Epithelial cell of esophagus (primary cell): ENCODE measurements around the gene HS3ST4.

ENCODE experiments used
- DNase-seq: peaks from one replicate; pipeline ENCODE4 v3.0.0; 2010; ENCODE audit warnings: low read depth
- H3K4me3 ChIP-seq: 2 replicates; pipeline ENCODE4 v1.5.1; 2011; ENCODE audit warnings: mild to moderate bottlenecking, low read length, control low read depth
- CTCF ChIP-seq: IDR thresholded peaks from 2 replicates; pipeline ENCODE4 v1.5.1; 2011; ENCODE audit warnings: low read depth, mild to moderate bottlenecking, low read length, control low read depth, inconsistent platforms; ENCODE audit not compliant: insufficient read depth; ENCODE audit errors: missing control alignments

HS3ST4 gene

GRCh38 chr16:25709213-25709612 is 17.5 kb downstream of the HS3ST4 start:
- DNase-seq, result no peak
- H3K4me3 ChIP-seq, result no peak overlapping the region
- no peak for TF ChIP-seq CTCF

- TF ChIP-seq CTCF, result no peak
- H3K4me3 ChIP-seq, result no peak overlapping the region
- no peak for DNase-seq
Observed at GRCh38 chr16:25713785-25714570, 22.2 kb downstream of the HS3ST4 start.

GRCh38 chr16:25716186-25716585 is 24.4 kb downstream of the HS3ST4 start:
- no peak overlapping the region for H3K4me3 ChIP-seq
- no peak for TF ChIP-seq CTCF
- DNase-seq, result no peak

- TF ChIP-seq CTCF, result no peak
- H3K4me3 ChIP-seq, result no peak overlapping the region
- DNase-seq, result no peak
Observed at GRCh38 chr16:25721439-25721838, 29.7 kb downstream of the HS3ST4 start.

- DNase-seq, result no peak
Observed at GRCh38 chr16:25726430-25727098, 34.8 kb downstream of the HS3ST4 start.

GRCh38 chr16:25729188-25729915 is 37.6 kb downstream of the HS3ST4 start:
- DNase-seq, result no peak
- H3K4me3 ChIP-seq, result no peak overlapping the region
- TF ChIP-seq CTCF, result no peak

More at GRCh38 chr16:25726430-25727098, 34.8 kb downstream of the HS3ST4 start:
- no peak overlapping the region for H3K4me3 ChIP-seq
- no peak for TF ChIP-seq CTCF
